HEK293 (cell line): ENCODE measurements around the gene PRR15.

Experiments used
- MZF1 ChIP-seq: fragments of 450-650 bp; formaldehyde crosslinking; IDR thresholded peaks from 2 replicates; pipeline ENCODE4 v1.5.1; 2017; ENCODE audit warnings: missing biosample characterization, missing genetic modification characterization, borderline replicate concordance
- TRIM28 ChIP-seq: IDR thresholded peaks from 2 replicates; pipeline ENCODE4 v1.6.1; 2011; ENCODE audit warnings: low read length, control low read depth, borderline replicate concordance
- ZNF274 ChIP-seq, 2 experiments: fragments of 200-500 bp in 1 of 2; fragments of 450-650 bp in 1 of 2; sonication (Bioruptor generic) in 1 of 2; formaldehyde crosslinking in 1 of 2; IDR thresholded peaks; 2 replicates each; pipeline versions ENCODE4 v1.5.1 to v1.6.1; 2014 to 2016; ENCODE audit warnings: borderline replicate concordance in 1 of 2, inconsistent platforms in 1 of 2, low read length in 1 of 2, missing biosample characterization in 1 of 2, missing genetic modification characterization in 1 of 2
- ZNF830 ChIP-seq: fragments of 450-650 bp; IDR thresholded peaks from 2 replicates; pipeline ENCODE4 v1.5.0; 2018; ENCODE audit warnings: missing biosample characterization, missing genetic modification characterization, low read depth, mild to moderate bottlenecking, moderate library complexity
- TF ChIP-seq, protein P1 (sequence below): fragments of 450-650 bp; formaldehyde crosslinking; IDR thresholded peaks from 2 replicates; pipeline ENCODE4 v1.5.1; 2016; ENCODE audit warnings: missing biosample characterization, missing genetic modification characterization
- TF ChIP-seq, protein P2 (sequence below): fragments of 450-650 bp; formaldehyde crosslinking; IDR thresholded peaks from 2 replicates; pipeline ENCODE4 v1.5.1; 2016; ENCODE audit warnings: missing biosample characterization, missing genetic modification characterization

DNA sequence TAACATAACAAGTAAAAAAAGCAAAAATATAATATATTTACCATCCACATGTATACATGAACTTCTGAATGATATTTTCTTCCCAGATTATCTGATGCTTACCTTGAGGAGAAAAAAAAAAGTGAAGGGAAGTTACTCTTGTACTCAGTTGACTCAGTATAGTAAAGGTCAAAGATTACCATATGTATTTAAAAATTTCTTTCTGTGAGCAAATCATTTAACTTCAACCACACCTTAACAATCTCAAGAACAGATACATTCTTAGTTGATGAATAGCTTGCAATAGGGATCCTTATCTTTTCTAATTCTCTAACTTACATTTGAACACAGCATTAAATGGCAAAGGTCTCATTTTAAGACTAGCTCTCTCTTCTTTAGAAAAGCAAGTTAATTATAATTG is 29.8 kb downstream of the PRR15 start:
- no peak for TF ChIP-seq ZNF830 (tag by site-specific recombination)
- TF ChIP-seq, protein P1, sequence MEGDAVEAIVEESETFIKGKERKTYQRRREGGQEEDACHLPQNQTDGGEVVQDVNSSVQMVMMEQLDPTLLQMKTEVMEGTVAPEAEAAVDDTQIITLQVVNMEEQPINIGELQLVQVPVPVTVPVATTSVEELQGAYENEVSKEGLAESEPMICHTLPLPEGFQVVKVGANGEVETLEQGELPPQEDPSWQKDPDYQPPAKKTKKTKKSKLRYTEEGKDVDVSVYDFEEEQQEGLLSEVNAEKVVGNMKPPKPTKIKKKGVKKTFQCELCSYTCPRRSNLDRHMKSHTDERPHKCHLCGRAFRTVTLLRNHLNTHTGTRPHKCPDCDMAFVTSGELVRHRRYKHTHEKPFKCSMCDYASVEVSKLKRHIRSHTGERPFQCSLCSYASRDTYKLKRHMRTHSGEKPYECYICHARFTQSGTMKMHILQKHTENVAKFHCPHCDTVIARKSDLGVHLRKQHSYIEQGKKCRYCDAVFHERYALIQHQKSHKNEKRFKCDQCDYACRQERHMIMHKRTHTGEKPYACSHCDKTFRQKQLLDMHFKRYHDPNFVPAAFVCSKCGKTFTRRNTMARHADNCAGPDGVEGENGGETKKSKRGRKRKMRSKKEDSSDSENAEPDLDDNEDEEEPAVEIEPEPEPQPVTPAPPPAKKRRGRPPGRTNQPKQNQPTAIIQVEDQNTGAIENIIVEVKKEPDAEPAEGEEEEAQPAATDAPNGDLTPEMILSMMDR (tag by site-specific recombination): no peak
- no peak for TF ChIP-seq ZNF274 (IDR thresholded peaks at IDR 0.05; ENCODE audit: low read length)
- no peak for TF ChIP-seq ZNF274 (tag by site-specific recombination; IDR thresholded peaks at IDR 0.05; ENCODE audit: borderline replicate concordance)
- TF ChIP-seq TRIM28: no peak
- no peak for TF ChIP-seq MZF1 (tag by site-specific recombination)
- TF ChIP-seq, protein P2, sequence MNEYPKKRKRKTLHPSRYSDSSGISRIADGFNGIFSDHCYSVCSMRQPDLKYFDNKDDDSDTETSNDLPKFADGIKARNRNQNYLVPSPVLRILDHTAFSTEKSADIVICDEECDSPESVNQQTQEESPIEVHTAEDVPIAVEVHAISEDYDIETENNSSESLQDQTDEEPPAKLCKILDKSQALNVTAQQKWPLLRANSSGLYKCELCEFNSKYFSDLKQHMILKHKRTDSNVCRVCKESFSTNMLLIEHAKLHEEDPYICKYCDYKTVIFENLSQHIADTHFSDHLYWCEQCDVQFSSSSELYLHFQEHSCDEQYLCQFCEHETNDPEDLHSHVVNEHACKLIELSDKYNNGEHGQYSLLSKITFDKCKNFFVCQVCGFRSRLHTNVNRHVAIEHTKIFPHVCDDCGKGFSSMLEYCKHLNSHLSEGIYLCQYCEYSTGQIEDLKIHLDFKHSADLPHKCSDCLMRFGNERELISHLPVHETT (tag by site-specific recombination): no peak
